AG09319 (cell line): Measurements from ENCODE around the gene TP53INP2.
"Not testable (repeated sequence)": the region's sequence is repeated elsewhere in the genome, so short reads cannot be mapped to it uniquely, and the experiment has no call there.

Source experiments
- DNase-seq: peaks from one replicate; pipeline ENCODE4 v3.0.0-alpha.2; 2010; ENCODE audit warnings: low read depth; ENCODE audit errors: extremely low read depth
- TF ChIP-seq, protein P1 (sequence below): IDR thresholded peaks from 2 replicates; pipeline ENCODE4 v1.5.1; 2011; ENCODE audit warnings: low read depth, mild to moderate bottlenecking, inconsistent platforms, low read length, moderate library complexity

The TP53INP2 gene, protein sequence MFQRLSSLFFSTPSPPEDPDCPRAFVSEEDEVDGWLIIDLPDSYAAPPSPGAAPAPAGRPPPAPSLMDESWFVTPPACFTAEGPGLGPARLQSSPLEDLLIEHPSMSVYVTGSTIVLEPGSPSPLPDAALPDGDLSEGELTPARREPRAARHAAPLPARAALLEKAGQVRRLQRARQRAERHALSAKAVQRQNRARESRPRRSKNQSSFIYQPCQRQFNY

DNA sequence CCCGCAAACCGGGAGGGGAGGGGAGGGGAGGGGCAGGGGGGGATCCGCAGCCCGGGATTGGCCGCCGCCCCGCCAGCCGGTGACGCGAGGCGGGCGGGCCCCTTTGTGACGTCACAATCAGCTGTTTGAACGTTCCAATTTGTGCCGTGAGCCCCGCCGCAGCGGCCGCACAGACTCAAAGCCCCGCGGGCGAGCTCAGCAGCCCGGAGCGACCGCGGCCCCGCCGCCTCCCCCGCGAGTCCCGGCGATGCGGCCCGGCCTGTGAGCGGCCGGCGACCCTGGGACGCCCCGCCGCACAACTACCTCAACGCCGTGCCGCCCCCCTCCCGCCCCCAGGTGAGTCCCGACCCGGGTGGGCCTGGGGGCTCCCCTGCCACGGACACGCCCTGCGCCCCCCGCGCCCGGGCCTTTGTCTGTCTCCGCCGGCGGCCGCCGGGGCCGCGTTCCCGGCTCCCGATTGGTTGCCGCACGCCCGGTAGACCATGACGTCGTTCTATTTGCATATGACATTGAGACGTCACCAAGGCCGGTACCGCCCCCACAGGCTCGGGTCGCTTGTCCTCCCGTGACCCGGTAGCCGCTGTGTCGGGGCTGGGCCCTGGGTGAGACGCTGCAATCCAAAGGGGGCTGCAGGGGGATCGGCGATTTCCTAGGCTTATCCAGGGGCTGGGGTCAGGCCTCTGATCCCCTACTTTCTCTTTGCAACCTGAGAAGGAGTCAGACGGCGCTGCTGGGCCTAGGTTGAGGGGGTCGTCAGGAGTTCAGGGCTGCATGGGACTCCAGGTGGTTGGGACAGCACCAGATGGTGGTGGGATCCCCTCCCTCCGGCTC, at the start of gene TP53INP2:
Gene TP53INP2 (plus strand): TSS at position 168 of the 831 bp plus-strand sequence. CDS start 4,396 bp downstream, outside the sequence.
- DNase-seq = peak; percentile 77
- TF ChIP-seq, protein P1, sequence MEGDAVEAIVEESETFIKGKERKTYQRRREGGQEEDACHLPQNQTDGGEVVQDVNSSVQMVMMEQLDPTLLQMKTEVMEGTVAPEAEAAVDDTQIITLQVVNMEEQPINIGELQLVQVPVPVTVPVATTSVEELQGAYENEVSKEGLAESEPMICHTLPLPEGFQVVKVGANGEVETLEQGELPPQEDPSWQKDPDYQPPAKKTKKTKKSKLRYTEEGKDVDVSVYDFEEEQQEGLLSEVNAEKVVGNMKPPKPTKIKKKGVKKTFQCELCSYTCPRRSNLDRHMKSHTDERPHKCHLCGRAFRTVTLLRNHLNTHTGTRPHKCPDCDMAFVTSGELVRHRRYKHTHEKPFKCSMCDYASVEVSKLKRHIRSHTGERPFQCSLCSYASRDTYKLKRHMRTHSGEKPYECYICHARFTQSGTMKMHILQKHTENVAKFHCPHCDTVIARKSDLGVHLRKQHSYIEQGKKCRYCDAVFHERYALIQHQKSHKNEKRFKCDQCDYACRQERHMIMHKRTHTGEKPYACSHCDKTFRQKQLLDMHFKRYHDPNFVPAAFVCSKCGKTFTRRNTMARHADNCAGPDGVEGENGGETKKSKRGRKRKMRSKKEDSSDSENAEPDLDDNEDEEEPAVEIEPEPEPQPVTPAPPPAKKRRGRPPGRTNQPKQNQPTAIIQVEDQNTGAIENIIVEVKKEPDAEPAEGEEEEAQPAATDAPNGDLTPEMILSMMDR = no peak

DNA sequence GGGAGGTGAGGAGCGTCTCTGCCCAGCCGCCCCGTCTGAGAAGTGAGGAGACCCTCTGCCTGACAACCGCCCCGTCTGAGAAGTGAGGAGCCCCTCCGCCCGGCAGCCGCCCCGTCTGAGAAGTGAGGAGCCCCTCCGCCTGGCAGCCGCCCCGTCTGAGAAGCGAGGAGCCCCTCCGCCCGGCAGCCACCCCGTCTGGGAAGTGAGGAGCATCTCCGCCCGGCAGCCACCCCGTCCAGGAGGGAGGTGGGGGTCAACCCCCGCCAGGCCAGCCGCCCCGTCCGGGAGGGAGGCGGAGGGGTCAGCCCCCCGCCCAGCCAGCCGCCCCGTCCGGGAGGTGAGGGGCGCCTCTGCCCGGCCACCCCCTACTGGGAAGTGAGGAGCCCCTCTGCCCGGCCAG, 45.5 kb upstream of the TP53INP2 start:
- DNase-seq = not testable (repeated sequence)

DNA sequence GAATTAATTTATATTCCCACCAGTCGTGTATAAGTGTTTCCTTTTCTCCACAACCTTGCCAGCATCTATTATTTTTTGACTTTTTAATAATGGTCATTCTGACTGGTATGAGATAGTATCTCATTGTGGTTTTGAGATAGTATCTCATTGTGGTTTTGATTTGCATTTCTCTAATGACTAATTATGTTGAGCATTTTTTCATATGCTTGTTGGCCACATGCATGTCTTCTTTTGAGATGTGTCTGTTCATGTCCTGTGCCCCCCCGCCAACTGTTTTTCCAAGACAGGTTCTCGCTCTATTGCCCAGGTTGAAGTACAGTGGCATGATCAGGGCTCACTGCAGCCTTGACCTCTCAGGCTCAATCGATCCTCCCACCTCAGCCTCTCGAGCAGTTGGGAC, 42.3 kb upstream of the TP53INP2 start:
- DNase-seq = not testable (repeated sequence)

DNA sequence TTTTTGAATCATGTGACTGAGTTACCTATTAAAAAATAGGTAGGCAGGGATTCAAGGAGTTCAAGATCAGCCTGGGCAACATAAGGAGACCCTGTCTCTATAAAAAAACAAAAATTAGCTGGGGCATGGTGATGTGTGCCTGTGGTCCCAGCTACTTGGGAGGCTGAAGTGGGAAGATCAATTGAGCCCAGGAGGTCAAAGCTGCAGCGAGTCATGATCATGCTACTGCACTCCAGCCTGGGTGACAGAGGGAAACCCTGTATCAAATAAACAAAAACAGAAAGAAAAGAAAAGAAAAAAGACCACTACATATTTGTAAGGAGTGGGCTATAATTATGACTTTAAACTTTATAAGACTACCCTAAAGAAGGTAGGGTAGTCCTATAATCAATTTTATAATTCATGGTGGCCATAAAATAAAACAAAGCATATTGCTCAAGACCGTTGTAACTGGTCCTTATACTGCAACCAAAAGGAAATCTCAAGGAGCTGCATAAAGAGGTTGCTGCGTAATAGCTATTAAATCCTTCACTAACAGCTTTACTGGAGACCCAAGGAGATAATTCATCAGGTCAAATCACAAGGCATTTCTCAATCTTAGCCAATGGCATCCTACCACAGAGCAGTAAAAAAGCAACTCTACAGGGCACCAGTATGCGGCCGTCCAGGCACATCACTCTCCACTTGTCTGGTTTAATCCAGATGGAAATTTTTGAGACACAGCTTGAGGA, 40.8 kb upstream of the TP53INP2 start:
- TF ChIP-seq, protein P1 = no peak
- no peak for DNase-seq

DNA sequence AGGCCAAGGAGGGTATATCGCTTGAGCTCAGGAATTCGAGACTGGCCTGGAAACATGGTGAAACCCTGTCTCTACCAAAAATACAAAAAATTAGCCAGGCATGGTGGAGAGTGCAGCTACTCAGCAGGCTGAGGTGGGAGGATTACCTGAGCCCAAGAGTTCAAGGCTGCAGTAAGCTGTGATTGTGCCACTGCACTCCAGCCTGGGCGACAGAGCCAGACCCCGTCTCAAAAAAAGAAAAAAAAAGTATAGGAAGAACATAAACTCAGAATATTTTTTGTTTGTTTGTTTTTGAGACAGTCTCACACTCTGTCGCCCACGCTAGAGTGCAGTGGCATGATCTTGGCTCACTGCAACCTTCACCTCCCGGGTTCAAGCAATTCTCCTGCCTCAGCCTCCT, 39.4 kb upstream of the TP53INP2 start:
- not testable (repeated sequence) for DNase-seq

DNA sequence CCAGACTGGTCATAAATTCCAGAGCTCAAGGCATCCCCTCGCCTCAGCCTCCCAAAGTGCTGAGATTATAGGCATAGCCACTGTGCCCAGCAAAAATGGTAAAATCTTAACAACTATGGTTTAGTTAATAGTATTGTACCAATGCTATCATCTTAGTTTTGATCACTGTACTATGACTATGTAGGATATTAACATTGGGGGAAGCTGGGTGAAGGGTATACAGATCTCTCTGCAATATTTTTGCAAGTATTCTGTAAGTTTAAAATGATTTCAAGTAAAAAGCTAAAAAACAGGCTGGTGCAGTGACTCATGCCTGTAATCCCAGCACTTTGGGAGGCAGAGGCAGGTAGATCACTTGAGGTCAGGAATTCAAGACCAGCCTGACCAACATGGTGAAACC, 35.0 kb upstream of the TP53INP2 start:
- no peak for DNase-seq

DNA sequence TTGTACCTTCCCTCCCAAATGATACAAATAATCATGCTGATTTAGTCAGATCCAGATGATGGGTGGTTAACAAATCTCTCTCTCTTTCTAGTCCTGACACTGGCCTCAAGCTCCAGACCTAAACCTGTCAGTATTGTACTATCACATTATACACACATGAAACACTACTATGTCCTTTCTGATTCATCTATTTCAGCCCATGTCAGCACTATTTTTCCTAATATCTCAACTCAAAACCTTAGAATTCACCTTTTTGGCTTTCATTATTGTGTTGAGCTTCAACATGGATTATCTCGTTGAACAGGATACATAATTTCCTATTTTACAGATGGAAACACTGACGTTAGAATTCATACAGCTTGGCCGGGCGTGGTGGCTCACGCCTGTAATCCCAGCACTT, 30.7 kb upstream of the TP53INP2 start:
- TF ChIP-seq, protein P1 = no peak
- no peak for DNase-seq

More for the DNA sequence above, 35.0 kb upstream of the TP53INP2 start:
- TF ChIP-seq, protein P1 = no peak

DNA sequence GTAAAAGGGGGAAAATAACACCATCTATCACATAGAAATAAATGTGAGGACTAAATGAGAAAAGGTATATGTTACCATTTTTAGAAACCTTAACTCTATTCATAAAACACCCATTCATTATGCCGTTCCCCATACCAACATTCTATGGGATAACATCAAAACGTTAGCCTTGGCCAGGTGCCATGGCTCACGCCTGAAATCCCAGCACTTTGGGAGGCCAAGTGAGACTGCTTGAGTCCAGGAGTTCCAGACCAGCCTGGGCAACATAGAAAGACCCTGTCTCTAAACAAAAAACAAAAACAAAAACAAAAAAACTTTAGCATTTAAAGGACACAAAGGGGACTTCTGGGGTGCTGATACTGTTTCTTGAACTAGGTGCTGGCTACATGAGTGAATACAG, 28.6 kb upstream of the TP53INP2 start:
- TF ChIP-seq, protein P1 = no peak
- no peak for DNase-seq
